Glomerular visceral epithelial cell (primary cell): Measurements from ENCODE around the gene EIF3K.

Source experiments
- DNase-seq: peaks from one replicate; pipeline ENCODE4 v3.0.0-alpha.2; 2016; ENCODE audit errors: extremely low spot score

Gene EIF3K

GRCh38 chr19:38649305-38650171, 30.6 kb downstream of the EIF3K start:
- peak; percentile 71 for DNase-seq

- DNase-seq, result peak; percentile 36
These were observed 31.3 kb downstream of the EIF3K start for GRCh38 chr19:38650172-38650775.

GRCh38 chr19:38650911-38651584, 32.1 kb downstream of the EIF3K start:
- peak; percentile 77 for DNase-seq

- no peak for DNase-seq
These were observed 34.1 kb downstream of the EIF3K start for GRCh38 chr19:38653028-38653571.

- DNase-seq, result no peak
These were observed 35.7 kb downstream of the EIF3K start for GRCh38 chr19:38654628-38655055.

- DNase-seq, result no peak
These were observed 36.3 kb downstream of the EIF3K start for GRCh38 chr19:38655148-38655824.

GRCh38 chr19:38656171-38656981, 37.4 kb downstream of the EIF3K start:
- no peak for DNase-seq

- peak; percentile 87 for DNase-seq
These were observed 38.7 kb downstream of the EIF3K start for GRCh38 chr19:38657633-38658222.

GRCh38 chr19:38658462-38659306, 39.7 kb downstream of the EIF3K start:
- DNase-seq, result peak; percentile 98

GRCh38 chr19:38660724-38661123, 41.7 kb downstream of the EIF3K start:
- no peak for DNase-seq

- no peak for DNase-seq
These were observed 42.1 kb downstream of the EIF3K start for GRCh38 chr19:38661136-38661535.

- DNase-seq, result no peak
These were observed 43.0 kb downstream of the EIF3K start for GRCh38 chr19:38661996-38662395.

GRCh38 chr19:38662537-38663155, 43.7 kb downstream of the EIF3K start:
- no peak for DNase-seq

- no peak for DNase-seq
These were observed 44.2 kb downstream of the EIF3K start for GRCh38 chr19:38663156-38663651.

GRCh38 chr19:38663957-38664502, 45.0 kb downstream of the EIF3K start:
- DNase-seq, result no peak

GRCh38 chr19:38664503-38665211, 45.7 kb downstream of the EIF3K start:
- DNase-seq, result no peak

GRCh38 chr19:38665219-38665931, 46.4 kb downstream of the EIF3K start:
- no peak for DNase-seq
